ENCODE results near the gene ADGRG6. TPM values are rescaled to one million over a fixed set of nuclear protein-coding genes. Genes with fewer than 3 reads are reported as not detected.

ADGRG6 gene
- polyA plus RNA-seq, 1 of the 3 experiments (the other 2 are of a cell fraction): 61.5 TPM

GRCh38 chr6:142408409-142408808 is 106.6 kb downstream of the ADGRG6 start:
- ChIA-PET CTCF (no interaction called here), POLR2A (no interaction called here)
- no peaks in the 10 kb centered on the region; the same call in 1 of the 2 replicates for H3K79me2 ChIP-seq (ENCODE audit: insufficient read depth)
- no peaks in the 10 kb centered on the region for H4K20me1 ChIP-seq (ENCODE audit: insufficient read depth)
- no peak overlapping the region for H3K4me3 ChIP-seq (ENCODE audit: low read depth in 2 of 2, low read length in 1 of 2)
- H3K27ac ChIP-seq (ENCODE audit: low read depth in 2 of 2, low read length in 1 of 2): peak overlapping the region; percentile 14 to 20; a peak in 2 of 4 replicates
- TF ChIP-seq CTCF (IDR thresholded peaks at IDR 0.05) (peak; percentile 33; the same call in 1 of the 2 replicates), MEF2A (IDR thresholded peaks at IDR 0.05; ENCODE audit: borderline replicate concordance, low read depth) (no peak)
- H3K27me3 ChIP-seq (ENCODE audit: insufficient read depth): no peaks in the 10 kb centered on the region
- H3K4me1 ChIP-seq (ENCODE audit: control insufficient read depth in 1 of 2, insufficient read depth in 2 of 2, low read depth in 1 of 2, low read length in 1 of 2): peaks cover 0 to 10% of the 10 kb centered on the region in 2 experiments; a peak in 2 of 4 replicates
- peaks cover 43% of the 10 kb centered on the region for H3F3A ChIP-seq (replicated peaks; ENCODE audit: insufficient read depth)
- DNase-seq: no peak
- H3K9ac ChIP-seq: no peak overlapping the region
- H3K9me2 ChIP-seq: no peaks in the 10 kb centered on the region
- H2AFZ ChIP-seq (ENCODE audit: low read depth): no peak overlapping the region
- H3K9me3 ChIP-seq: no peaks in the 10 kb centered on the region
- H3K36me3 ChIP-seq (replicated peaks in 1 of 2; ENCODE audit: control insufficient read depth in 1 of 2, insufficient read depth in 2 of 2, low read length in 1 of 2): peaks cover 48 to 49% of the 10 kb centered on the region in 2 experiments
- no peak overlapping the region for H3K4me2 ChIP-seq

- 18% methylated on average over 1 of the region's 1 CpG for WGBS (ENCODE audit: low lambda C conversion rate)
- Histone ChIP-seq H3K4me3 (ENCODE audit: low read depth in 2 of 2, low read length in 1 of 2) (no peak overlapping the region), H3K4me2 (no peak overlapping the region), H3K27ac (ENCODE audit: low read depth in 2 of 2, low read length in 1 of 2) (peak overlapping the region; percentile 47 to 98; a peak in 3 of 4 replicates), H3K9ac (no peak overlapping the region), H4K20me1 (ENCODE audit: insufficient read depth) (no peaks in the 10 kb centered on the region), H2AFZ (ENCODE audit: low read depth) (no peak overlapping the region), H3K27me3 (ENCODE audit: insufficient read depth) (no peaks in the 10 kb centered on the region), H3F3A (replicated peaks; ENCODE audit: insufficient read depth) (peaks cover 49% of the 10 kb centered on the region), H3K9me2 (no peaks in the 10 kb centered on the region), H3K79me2 (ENCODE audit: insufficient read depth) (peaks cover 8% of the 10 kb centered on the region), H3K4me1 (ENCODE audit: control insufficient read depth in 1 of 2, insufficient read depth in 2 of 2, low read depth in 1 of 2, low read length in 1 of 2) (peaks cover 0 to 12% of the 10 kb centered on the region in 2 experiments; a peak in 2 of 4 replicates), H3K36me3 (replicated peaks in 1 of 2; ENCODE audit: control insufficient read depth in 1 of 2, insufficient read depth in 2 of 2, low read length in 1 of 2) (peaks cover 47 to 48% of the 10 kb centered on the region in 2 experiments), H3K9me3 (no peaks in the 10 kb centered on the region)
- ChIA-PET POLR2A (no interaction called here), CTCF (no interaction called here)
- TF ChIP-seq NFIC (IDR thresholded peaks at IDR 0.05; ENCODE audit: borderline replicate concordance) (no peak), RXRA (IDR thresholded peaks at IDR 0.05; ENCODE audit: borderline replicate concordance, low read depth) (no peak), MXI1 (IDR thresholded peaks at IDR 0.05; ENCODE audit: low read depth, low read length) (no peak), USF2 (IDR thresholded peaks at IDR 0.05; ENCODE audit: borderline replicate concordance, low read depth, low read length) (no peak), GABPA (IDR thresholded peaks at IDR 0.05; ENCODE audit: low read depth) (no peak), JUND (IDR thresholded peaks at IDR 0.05) (no peak), PBX3 (IDR thresholded peaks at IDR 0.05) (no peak), USF1 (IDR thresholded peaks at IDR 0.05; ENCODE audit: borderline replicate concordance, low read depth) (no peak), CTCF (IDR thresholded peaks at IDR 0.05) (no peak), EZH2phosphoT487 (IDR thresholded peaks at IDR 0.05; ENCODE audit: borderline replicate concordance, low read depth) (no peak), TAF1 (IDR thresholded peaks at IDR 0.05; ENCODE audit: borderline replicate concordance, low read depth, low read length) (no peak), FOXM1 (IDR thresholded peaks at IDR 0.05; ENCODE audit: low read depth) (no peak), CHD2 (IDR thresholded peaks at IDR 0.05; ENCODE audit: low read length, partially characterized antibody) (no peak), IRF3 (IDR thresholded peaks at IDR 0.05; ENCODE audit: low read depth, low read length) (no peak), RCOR1 (IDR thresholded peaks at IDR 0.05; ENCODE audit: low read length) (no peak), SIN3A (IDR thresholded peaks at IDR 0.05; ENCODE audit: borderline replicate concordance, low read depth, low read length) (no peak)
- no peak for DNase-seq
Observed at GRCh38 chr6:142409794-142410193, 108.0 kb downstream of the ADGRG6 start.
